ENCODE measurements around the gene SNX6. TPM values are rescaled to one million over a fixed set of nuclear protein-coding genes. Genes with fewer than 3 reads are reported as not detected.

The SNX6 gene
- total and polyA plus RNA-seq, 2 experiments from 2014 or later, result 110 to 157 TPM

DNA sequence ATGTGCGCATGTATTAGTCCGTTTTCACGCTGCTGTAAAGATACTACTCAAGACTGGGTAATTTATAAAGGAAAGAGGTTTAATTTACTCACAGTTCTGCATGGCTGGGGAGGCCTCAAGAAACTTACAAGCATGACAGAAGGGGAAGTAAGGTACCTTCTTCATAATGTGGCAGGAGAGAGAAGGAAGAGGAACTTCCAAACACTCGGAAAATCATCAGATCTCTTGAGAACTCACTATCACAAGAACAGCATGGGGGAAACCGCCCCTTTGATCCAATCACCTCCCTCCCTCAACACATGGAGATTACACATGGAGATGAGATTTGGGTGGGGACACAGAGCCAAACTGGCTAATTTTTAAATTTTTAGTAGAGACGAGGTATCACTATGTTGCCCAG is 41.8 kb upstream of the SNX6 start:
- no peak for ATAC-seq
- no peak for DNase-seq (ENCODE audit: low spot score)
- H3K9me2 ChIP-seq (ENCODE audit: insufficient read depth), result no peaks in the 10 kb centered on the region
- TF ChIP-seq, protein P1, sequence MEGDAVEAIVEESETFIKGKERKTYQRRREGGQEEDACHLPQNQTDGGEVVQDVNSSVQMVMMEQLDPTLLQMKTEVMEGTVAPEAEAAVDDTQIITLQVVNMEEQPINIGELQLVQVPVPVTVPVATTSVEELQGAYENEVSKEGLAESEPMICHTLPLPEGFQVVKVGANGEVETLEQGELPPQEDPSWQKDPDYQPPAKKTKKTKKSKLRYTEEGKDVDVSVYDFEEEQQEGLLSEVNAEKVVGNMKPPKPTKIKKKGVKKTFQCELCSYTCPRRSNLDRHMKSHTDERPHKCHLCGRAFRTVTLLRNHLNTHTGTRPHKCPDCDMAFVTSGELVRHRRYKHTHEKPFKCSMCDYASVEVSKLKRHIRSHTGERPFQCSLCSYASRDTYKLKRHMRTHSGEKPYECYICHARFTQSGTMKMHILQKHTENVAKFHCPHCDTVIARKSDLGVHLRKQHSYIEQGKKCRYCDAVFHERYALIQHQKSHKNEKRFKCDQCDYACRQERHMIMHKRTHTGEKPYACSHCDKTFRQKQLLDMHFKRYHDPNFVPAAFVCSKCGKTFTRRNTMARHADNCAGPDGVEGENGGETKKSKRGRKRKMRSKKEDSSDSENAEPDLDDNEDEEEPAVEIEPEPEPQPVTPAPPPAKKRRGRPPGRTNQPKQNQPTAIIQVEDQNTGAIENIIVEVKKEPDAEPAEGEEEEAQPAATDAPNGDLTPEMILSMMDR (conservative IDR thresholded peaks at IDR 0.05; ENCODE audit: low read depth in 2 of 2), result no peak
- TF ChIP-seq, protein P2, sequence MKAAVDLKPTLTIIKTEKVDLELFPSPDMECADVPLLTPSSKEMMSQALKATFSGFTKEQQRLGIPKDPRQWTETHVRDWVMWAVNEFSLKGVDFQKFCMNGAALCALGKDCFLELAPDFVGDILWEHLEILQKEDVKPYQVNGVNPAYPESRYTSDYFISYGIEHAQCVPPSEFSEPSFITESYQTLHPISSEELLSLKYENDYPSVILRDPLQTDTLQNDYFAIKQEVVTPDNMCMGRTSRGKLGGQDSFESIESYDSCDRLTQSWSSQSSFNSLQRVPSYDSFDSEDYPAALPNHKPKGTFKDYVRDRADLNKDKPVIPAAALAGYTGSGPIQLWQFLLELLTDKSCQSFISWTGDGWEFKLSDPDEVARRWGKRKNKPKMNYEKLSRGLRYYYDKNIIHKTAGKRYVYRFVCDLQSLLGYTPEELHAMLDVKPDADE (IDR thresholded peaks at IDR 0.05), result no peak
- no peak for TF ChIP-seq POLR2AphosphoS5 (IDR thresholded peaks at IDR 0.05; ENCODE audit: low read depth)
- no peak for TF ChIP-seq ZNF331 (CRISPR knock-in tag; IDR thresholded peaks at IDR 0.05; ENCODE audit: low read depth)
- TF ChIP-seq, protein P3, sequence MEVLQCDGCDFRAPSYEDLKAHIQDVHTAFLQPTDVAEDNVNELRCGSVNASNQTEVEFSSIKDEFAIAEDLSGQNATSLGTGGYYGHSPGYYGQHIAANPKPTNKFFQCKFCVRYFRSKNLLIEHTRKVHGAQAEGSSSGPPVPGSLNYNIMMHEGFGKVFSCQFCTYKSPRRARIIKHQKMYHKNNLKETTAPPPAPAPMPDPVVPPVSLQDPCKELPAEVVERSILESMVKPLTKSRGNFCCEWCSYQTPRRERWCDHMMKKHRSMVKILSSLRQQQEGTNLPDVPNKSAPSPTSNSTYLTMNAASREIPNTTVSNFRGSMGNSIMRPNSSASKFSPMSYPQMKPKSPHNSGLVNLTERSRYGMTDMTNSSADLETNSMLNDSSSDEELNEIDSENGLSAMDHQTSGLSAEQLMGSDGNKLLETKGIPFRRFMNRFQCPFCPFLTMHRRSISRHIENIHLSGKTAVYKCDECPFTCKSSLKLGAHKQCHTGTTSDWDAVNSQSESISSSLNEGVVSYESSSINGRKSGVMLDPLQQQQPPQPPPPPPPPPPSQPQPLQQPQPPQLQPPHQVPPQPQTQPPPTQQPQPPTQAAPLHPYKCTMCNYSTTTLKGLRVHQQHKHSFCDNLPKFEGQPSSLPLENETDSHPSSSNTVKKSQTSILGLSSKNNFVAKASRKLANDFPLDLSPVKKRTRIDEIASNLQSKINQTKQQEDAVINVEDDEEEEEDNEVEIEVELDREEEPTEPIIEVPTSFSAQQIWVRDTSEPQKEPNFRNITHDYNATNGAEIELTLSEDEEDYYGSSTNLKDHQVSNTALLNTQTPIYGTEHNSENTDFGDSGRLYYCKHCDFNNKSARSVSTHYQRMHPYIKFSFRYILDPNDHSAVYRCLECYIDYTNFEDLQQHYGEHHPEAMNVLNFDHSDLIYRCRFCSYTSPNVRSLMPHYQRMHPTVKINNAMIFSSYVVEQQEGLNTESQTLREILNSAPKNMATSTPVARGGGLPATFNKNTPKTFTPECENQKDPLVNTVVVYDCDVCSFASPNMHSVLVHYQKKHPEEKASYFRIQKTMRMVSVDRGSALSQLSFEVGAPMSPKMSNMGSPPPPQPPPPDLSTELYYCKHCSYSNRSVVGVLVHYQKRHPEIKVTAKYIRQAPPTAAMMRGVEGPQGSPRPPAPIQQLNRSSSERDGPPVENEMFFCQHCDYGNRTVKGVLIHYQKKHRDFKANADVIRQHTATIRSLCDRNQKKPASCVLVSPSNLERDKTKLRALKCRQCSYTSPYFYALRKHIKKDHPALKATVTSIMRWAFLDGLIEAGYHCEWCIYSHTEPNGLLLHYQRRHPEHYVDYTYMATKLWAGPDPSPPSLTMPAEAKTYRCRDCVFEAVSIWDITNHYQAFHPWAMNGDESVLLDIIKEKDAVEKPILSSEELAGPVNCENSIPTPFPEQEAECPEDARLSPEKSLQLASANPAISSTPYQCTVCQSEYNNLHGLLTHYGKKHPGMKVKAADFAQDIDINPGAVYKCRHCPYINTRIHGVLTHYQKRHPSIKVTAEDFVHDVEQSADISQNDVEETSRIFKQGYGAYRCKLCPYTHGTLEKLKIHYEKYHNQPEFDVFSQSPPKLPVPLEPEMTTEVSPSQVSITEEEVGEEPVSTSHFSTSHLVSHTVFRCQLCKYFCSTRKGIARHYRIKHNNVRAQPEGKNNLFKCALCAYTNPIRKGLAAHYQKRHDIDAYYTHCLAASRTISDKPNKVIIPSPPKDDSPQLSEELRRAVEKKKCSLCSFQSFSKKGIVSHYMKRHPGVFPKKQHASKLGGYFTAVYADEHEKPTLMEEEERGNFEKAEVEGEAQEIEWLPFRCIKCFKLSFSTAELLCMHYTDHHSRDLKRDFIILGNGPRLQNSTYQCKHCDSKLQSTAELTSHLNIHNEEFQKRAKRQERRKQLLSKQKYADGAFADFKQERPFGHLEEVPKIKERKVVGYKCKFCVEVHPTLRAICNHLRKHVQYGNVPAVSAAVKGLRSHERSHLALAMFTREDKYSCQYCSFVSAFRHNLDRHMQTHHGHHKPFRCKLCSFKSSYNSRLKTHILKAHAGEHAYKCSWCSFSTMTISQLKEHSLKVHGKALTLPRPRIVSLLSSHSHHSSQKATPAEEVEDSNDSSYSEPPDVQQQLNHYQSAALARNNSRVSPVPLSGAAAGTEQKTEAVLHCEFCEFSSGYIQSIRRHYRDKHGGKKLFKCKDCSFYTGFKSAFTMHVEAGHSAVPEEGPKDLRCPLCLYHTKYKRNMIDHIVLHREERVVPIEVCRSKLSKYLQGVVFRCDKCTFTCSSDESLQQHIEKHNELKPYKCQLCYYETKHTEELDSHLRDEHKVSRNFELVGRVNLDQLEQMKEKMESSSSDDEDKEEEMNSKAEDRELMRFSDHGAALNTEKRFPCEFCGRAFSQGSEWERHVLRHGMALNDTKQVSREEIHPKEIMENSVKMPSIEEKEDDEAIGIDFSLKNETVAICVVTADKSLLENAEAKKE (CRISPR knock-in tag; IDR thresholded peaks at IDR 0.05), result no peak
- TF ChIP-seq, protein P4, sequence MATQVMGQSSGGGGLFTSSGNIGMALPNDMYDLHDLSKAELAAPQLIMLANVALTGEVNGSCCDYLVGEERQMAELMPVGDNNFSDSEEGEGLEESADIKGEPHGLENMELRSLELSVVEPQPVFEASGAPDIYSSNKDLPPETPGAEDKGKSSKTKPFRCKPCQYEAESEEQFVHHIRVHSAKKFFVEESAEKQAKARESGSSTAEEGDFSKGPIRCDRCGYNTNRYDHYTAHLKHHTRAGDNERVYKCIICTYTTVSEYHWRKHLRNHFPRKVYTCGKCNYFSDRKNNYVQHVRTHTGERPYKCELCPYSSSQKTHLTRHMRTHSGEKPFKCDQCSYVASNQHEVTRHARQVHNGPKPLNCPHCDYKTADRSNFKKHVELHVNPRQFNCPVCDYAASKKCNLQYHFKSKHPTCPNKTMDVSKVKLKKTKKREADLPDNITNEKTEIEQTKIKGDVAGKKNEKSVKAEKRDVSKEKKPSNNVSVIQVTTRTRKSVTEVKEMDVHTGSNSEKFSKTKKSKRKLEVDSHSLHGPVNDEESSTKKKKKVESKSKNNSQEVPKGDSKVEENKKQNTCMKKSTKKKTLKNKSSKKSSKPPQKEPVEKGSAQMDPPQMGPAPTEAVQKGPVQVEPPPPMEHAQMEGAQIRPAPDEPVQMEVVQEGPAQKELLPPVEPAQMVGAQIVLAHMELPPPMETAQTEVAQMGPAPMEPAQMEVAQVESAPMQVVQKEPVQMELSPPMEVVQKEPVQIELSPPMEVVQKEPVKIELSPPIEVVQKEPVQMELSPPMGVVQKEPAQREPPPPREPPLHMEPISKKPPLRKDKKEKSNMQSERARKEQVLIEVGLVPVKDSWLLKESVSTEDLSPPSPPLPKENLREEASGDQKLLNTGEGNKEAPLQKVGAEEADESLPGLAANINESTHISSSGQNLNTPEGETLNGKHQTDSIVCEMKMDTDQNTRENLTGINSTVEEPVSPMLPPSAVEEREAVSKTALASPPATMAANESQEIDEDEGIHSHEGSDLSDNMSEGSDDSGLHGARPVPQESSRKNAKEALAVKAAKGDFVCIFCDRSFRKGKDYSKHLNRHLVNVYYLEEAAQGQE (IDR thresholded peaks at IDR 0.05; ENCODE audit: unreplicated experiment), result no peak
- no peak for TF ChIP-seq JUNB (IDR thresholded peaks at IDR 0.05; ENCODE audit: unreplicated experiment)
- no peak for TF ChIP-seq CREB1 (CRISPR knock-in tag; IDR thresholded peaks at IDR 0.05; ENCODE audit: low read depth)
- no peak for TF ChIP-seq STAT1 (IDR thresholded peaks at IDR 0.05; ENCODE audit: unreplicated experiment)
- TF ChIP-seq NANOG (IDR thresholded peaks at IDR 0.05; ENCODE audit: borderline replicate concordance), result no peak
- no peak for TF ChIP-seq EZH2phosphoT487 (IDR thresholded peaks at IDR 0.05; ENCODE audit: unreplicated experiment)
- no peak for TF ChIP-seq EZH2 (IDR thresholded peaks at IDR 0.05; ENCODE audit: low read depth, unreplicated experiment)
- no peaks in the 10 kb centered on the region for H3K36me3 ChIP-seq (ENCODE audit: insufficient read depth)
- H3K27me3 ChIP-seq (ENCODE audit: insufficient read depth), result no peaks in the 10 kb centered on the region
- no peaks in the 10 kb centered on the region for H3K79me2 ChIP-seq (replicated peaks; ENCODE audit: insufficient read depth)
- no peak overlapping the region for H3K27ac ChIP-seq (ENCODE audit: low read depth)
- Mint-ChIP-seq H3K27ac (no peak overlapping the region), H3K4me3 (no peak overlapping the region), H3K27me3 (ENCODE audit: insufficient read depth, low read depth, poor library complexity) (no peaks in the 10 kb centered on the region), H3K36me3 (ENCODE audit: low read depth) (no peaks in the 10 kb centered on the region), H3K4me1 (no peaks in the 10 kb centered on the region), H3K9me3 (no peaks in the 10 kb centered on the region)
- no peaks in the 10 kb centered on the region for H4K20me1 ChIP-seq (replicated peaks; ENCODE audit: insufficient read depth)
- H2AFZ ChIP-seq, result no peak overlapping the region
- no peaks in the 10 kb centered on the region for H3K4me1 ChIP-seq (ENCODE audit: insufficient read depth)
- no peaks in the 10 kb centered on the region for H3F3A ChIP-seq (replicated peaks; ENCODE audit: low read depth)
- H3K4me3 ChIP-seq, result no peak overlapping the region
- no peak overlapping the region for H3K4me2 ChIP-seq
